ELF-1 (cell line): ENCODE data around the gene LRP5.
"Not testable (repeated sequence)": the region's sequence is repeated elsewhere in the genome, so short reads cannot be mapped to it uniquely, and the experiment has no call there.

ENCODE experiments used
- DNase-seq: peaks from one replicate; pipeline ENCODE4 v3.0.0-alpha.2; 2016; ENCODE audit warnings: low read depth, low spot score

Gene LRP5

DNA sequence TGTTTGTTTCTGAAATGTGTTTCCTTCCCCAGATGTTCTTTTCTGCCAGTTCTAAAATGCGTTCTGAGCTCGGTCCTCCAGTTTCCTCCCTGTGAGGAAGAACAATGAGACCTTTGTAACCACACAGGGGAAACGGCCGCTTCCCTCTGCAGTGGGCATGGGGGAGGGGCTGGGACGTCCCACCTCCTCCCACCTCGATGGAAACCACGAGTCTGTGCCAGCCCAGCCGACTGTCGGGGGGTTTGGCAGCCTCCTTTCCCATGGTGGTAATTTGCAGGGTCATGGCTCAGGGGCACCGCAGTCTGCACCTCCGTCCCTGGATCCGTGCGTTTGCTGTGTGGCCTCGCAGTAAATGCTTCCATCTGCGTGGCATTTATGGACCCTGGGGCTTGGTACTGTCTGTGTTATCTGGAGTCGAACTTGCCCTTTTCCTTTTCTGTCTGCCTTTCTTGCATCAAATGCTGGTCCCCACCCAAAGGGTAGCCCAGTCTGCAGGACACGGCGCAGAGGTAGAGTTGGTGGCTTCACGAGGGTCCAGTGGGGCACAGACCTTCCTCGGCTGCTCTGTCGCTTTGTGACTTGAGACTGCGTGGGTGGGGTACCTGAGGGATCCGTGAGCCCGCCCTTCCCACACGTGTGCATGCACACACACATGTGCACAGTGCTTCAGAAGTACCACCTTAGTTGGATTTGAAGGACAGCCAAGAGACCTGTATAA lies 16.1 kb downstream of the LRP5 start:
- DNase-seq: peak; percentile 49

GRCh38 chr11:68329536-68329935 lies 17.1 kb downstream of the LRP5 start:
- no peak for DNase-seq

DNA sequence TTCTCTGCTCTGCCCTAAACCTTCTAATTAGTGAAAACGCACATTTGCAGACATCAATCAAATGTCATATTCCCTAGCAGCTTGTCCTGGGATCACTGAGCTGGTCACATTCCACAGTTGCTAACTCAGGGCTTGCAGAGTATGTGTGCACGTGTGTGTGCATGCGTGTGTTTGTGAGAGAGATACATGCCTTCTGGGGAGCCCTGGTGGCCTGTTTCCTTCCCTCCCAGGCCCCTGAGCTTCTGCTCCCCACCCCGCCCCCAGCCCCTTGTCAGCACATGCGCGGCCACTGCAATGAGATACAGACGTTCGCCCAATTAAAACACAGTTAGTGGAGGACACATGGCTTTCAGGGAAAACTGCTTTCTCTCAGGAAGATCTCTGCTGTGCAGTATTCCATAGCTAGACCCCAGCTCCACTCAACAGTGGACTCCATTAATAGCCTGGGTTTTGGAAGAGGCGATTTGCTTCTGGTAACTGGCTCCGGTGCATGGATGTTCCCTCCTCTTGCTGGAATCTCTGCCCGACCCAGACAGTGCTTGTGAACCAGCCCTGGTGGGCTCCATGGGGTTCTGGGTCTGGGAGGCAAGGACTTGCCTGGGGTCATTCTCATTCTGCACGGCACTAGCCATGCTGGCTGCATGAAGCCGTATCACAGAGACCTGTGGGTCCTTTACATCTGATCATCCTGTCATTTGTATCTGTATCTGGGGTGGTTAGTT lies 17.7 kb downstream of the LRP5 start:
- no peak for DNase-seq

- DNase-seq: no peak
These were observed 18.4 kb downstream of the LRP5 start for GRCh38 chr11:68330700-68331337.

DNA sequence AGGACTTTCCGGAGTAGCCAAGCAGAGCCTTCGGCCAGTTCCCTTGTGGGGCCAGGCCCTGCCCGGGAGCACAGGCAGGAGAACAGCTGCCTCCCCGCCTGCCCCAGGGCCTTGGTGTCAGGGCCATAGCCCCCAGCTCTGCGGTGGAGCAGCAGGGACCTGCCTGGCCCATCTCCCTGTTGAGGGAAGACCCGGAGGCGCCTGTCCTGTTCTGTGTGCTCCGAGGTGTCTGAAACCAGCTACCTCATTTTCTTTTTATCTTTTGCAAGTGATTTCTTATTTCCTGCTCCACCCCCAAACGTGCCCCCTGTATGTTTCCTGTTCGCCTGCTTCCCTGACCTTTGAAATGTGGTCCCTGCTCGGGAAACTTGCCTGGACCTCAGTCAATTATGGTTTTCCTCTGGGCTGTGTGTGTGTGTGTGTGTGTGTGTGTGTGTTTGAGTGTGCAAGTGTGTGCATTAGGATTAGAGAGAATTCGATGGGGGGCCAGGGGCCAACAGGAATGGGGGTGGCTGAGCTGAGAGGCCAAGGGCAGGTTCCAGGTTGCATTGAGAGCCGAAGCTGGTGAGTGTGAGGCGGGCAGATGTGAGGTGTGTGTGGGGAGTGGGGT lies 19.1 kb downstream of the LRP5 start:
- peak; percentile 70 for DNase-seq

DNA sequence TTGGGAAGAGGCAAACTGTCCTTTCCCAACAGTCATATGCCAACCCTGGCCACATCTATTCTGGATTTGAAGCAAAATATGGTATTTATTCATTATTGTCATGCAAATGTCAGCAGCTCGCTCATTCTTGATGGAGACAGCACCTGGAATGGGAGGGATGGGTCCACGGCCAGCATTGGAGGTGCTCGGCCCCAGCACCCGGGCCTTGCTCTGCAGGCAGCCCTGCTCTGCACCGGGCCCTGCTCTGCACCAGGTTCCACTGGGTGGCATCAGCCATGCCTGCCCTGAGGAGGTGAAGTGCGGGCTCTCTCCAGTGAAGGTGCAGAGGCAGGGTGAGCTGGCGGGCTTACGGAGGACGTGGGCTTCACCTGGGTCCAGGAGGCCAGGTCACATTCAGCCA lies 19.8 kb downstream of the LRP5 start:
- DNase-seq: no peak

- DNase-seq: no peak
These were observed 20.8 kb downstream of the LRP5 start for GRCh38 chr11:68333173-68333572.

DNA sequence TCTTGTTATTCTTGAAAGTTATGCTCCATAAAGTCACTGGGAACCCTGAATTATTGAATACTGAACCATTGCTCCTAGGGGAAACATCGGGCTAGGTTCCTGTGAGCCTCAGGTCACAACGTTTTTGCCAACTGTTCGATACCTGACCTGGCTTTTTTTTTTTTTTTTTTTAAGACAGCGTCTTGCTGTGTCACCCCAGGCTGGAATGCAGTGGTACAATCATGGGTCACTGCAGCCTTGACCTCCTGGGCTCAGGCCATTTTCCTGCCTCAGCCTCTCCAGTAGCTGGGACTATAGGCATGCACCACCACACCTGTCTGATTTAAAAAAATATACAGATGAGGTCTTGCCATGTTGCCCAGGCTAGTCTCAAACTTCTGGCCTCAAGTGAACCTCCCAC lies 22.5 kb downstream of the LRP5 start:
- DNase-seq: no peak

DNA sequence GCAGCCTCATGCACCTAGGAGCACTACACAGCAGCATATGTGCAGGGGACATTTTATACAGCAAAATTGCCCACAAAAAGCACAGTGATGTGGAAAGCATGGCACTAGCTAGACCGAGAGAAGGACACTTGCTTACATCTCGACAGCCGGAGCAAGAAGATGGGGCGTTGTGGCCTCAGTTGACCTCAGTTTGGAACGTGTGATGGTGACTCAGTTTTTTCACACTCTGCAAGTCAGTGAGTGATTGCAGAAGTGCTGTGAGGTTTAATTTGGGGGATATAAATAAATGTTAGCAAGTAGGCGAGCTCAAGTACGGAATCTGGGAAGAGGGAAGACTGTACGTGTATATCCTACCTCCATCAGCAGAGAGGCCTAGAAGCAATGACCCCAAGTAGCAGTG lies 23.3 kb downstream of the LRP5 start:
- DNase-seq: no peak

- DNase-seq: no peak
These were observed 24.3 kb downstream of the LRP5 start for GRCh38 chr11:68336716-68337115.

- DNase-seq: no peak
These were observed 25.0 kb downstream of the LRP5 start for GRCh38 chr11:68337399-68337835.

DNA sequence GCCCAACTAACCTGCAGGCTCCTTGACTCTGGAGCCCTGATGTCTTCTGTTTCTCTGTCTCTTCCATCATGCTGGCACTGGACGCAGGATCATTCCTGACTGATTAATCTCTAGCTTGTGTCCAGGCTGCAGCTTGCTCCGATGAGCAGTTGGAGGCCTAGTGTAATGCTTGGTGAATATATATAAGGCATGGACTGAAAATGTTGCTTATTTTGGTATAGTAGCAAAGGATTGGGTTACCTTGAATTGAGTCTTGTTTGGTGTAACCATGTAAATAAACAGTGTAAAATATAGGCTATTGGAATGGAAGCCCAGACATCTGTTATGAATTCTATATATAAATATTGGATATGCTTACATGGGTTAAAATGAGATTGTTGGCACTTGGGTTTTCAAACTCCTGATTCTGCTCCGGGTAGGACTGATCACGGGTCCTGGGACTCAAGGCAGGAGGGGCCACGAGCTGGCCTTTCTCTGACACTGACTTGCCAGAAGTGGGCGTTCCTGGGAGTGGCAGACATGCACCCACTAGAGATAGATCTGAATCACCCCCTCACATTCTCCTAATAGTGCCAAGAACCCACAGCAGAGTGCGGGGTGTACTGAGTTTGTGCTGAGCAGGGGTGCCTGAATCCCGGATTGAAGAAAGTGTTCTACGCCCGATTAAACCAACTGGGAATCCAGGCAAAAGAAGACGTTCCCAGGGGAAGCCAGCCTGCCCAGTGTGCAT lies 25.8 kb downstream of the LRP5 start:
- no peak for DNase-seq

GRCh38 chr11:68340003-68340767 lies 27.8 kb downstream of the LRP5 start:
- DNase-seq: no peak

DNA sequence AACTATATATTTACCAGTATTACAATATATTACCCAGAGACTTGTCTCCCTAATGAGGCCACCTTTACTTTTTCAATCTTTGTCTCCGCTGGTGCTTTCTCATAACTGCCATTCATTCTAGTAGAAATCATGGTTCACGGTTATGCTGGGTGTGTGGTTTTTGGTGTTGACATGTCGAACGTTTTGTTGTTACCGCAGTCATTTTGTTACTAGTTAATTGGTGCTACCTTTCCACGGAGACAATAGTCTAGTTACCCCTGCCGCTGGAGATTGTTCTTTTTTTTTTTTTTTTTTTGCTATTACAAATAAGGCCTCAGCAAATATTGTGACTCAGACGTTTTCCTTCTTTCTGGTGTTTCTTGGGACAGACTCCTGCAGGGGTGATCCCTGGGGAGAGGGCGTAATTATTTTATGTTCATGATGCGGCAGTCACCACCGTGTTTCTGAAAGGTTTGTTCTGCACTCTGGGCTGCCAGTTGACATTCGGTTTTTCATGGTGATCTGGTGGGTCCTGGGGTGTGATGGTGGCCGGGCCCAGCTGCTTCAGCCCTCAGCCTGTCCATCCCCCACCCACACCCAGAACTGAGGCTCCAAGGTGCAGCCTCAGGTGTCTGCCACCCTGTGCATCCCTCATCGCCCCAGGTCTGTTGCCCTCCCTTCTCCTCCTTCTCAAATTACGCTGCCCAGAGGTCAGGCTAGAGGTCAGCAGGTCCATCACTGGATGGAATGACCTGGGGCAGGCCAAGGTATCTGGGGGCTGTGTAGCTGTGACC lies 28.6 kb downstream of the LRP5 start:
- no peak for DNase-seq

DNA sequence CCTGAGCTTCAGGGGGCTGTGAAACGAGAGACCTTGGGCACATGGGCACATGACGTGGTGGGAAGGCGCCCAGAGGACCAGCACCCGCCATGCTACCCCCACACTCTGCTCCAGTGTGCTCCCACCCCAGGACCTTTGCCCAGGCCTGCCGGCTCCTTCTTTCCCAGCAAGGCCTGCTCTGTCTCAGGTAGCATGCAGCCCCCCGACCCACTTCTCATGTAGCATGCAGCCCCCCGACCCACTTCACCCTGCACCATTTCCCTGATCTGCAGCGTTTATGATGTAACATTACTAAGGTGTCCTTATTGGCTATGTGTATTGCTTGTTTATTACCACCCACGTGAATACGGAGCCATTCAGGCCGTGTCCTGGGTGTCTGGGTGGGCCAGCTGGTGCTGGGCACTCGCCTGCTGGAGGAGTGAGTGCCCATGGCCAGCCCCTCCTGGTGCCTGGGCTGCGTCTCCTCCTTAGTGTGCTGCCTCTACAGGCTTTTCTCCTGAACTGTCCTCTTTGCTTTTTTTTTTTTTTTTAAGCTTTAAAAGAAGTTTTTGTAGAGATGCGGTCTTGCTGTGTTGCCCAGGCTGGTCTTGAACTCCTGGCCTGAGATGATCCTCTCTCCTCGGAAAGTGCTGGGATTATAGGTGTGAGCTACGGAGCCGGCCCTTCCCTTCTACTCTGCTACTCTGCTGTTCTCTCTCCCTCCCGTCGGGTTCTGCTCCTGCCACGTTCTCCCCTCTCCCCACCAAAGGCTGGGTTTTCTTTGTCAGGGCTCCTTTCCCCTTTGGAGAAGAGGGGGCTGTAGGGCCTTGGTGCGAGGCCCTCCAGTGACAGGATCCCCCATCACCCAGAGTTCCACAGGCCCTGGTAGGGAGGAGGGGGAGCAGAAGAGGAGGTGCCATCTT lies 29.4 kb downstream of the LRP5 start:
- no peak for DNase-seq

DNA sequence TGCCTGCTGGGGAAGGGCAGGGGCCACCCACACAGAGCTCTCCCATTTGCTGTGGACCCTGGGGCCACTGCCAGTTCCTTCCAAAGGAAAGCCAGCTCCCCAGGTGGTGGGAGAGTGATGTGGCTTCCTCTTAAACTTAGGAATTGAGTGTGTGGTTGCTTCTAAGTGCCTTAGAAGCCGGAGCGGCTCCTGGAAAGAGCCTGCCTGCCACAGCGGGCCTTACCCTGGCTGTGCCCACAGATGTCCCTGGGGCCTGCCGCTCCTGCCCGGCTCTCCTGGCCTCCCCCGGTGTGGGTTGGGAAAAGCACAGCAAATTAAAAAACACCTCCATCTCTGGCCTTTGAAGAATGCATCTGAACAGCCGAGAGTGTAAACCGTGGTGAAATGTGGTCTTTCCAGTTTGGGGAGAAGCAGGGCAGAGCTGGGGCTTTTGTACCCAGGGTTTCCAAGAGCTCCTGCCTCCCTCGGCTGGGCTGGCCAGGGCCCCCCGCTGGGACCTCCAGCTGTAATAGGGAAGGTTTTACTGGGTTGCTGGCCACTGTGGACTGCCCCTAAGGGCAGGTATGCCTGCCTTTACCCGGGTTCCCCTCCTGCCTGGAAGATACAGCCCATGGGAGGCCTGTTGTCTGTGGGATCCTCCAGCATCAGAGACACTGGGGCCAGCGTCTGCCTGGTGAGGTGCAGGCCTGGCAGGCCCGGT lies 30.2 kb downstream of the LRP5 start:
- peak; percentile 95 for DNase-seq

DNA sequence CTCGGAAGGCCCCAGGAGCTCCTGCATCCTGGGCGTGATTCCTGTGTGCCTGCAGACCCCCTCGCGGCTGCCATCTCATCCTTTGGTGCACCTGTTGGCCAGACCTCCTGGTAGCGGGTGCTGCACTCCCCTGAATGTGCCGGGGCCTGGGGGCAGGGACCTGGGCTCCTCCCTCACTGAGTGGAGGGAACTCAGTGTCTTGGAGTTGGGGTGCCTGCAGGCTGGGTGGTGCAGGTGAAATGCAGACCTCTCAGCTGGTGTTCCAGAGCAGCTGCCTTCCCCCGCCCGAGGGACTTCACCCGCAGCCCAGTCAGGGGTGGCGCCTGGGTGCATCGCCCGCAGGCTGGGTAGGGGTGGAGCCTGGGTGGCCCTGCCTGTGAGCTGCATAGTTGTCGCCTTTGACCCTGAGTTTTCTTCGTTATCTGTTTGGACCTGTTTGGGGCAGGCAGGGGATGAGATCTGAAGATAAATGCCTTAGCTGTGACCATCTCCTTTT lies 31.4 kb downstream of the LRP5 start:
- DNase-seq: peak; percentile 31

GRCh38 chr11:68344821-68345220 lies 32.4 kb downstream of the LRP5 start:
- not testable (repeated sequence) for DNase-seq
